Glutamatergic neuron (in vitro differentiated cells): ENCODE data around the gene KRT6B. TPM values are rescaled to one million over a fixed set of nuclear protein-coding genes. Genes with fewer than 3 reads are reported as not detected.
"Not testable (repeated sequence)": the region's sequence is repeated elsewhere in the genome, so short reads cannot be mapped to it uniquely, and the experiment has no call there.

Experiments
- DNase-seq: peaks from one replicate; pipeline ENCODE4 v3.0.0; 2022
- H3K27ac Mint-ChIP-seq: one replicate; pipeline ENCODE4 v1.8.0; 2020; ENCODE audit warnings: mild to moderate bottlenecking, mixed read lengths, inconsistent platforms; ENCODE audit not compliant: unreplicated experiment
- H3K27me3 Mint-ChIP-seq: one replicate; pipeline ENCODE4 v1.8.0; 2020; ENCODE audit warnings: mild to moderate bottlenecking, moderate library complexity, mixed read lengths, inconsistent platforms; ENCODE audit not compliant: unreplicated experiment
- H3K36me3 Mint-ChIP-seq: one replicate; pipeline ENCODE4 v1.8.0; 2020; ENCODE audit warnings: mild to moderate bottlenecking, mixed read lengths, inconsistent platforms; ENCODE audit not compliant: unreplicated experiment
- H3K4me1 Mint-ChIP-seq: one replicate; pipeline ENCODE4 v1.8.0; 2020; ENCODE audit warnings: mild to moderate bottlenecking, low read depth, mixed read lengths, inconsistent platforms; ENCODE audit not compliant: unreplicated experiment
- H3K4me3 Mint-ChIP-seq: one replicate; pipeline ENCODE4 v1.8.0; 2020; ENCODE audit warnings: mild to moderate bottlenecking, mixed read lengths, inconsistent platforms; ENCODE audit not compliant: unreplicated experiment
- H3K9me3 Mint-ChIP-seq: one replicate; pipeline ENCODE4 v1.8.0; 2020; ENCODE audit warnings: mild to moderate bottlenecking, moderate library complexity, mixed read lengths, inconsistent platforms; ENCODE audit not compliant: unreplicated experiment
- CTCF ChIP-seq: fragments of 200-600 bp; sonication (generic); IDR thresholded peaks from one replicate; pipeline ENCODE4 v1.5.0; 2021; ENCODE audit not compliant: partially characterized antibody, unreplicated experiment
- long read RNA-seq: library from polyadenylated mRNA; unstranded; transcript quantifications from one replicate; pipeline ENCODE4 v2.0.0, GENCODE V29; 2020; ENCODE audit not compliant: unreplicated experiment
- total RNA-seq: library from RNA; stranded (reverse); fragmentation: NEBNext Ultra II Directional; extraction: Animal tissue kit (Norgen Biotek cat#: 25700); gene quantifications from one replicate; pipeline ENCODE4 v1.2.1, GENCODE V29; 2021; ENCODE audit not compliant: unreplicated experiment

KRT6B gene
- total RNA-seq, result not detected
- long read RNA-seq, result 0 reads

DNA sequence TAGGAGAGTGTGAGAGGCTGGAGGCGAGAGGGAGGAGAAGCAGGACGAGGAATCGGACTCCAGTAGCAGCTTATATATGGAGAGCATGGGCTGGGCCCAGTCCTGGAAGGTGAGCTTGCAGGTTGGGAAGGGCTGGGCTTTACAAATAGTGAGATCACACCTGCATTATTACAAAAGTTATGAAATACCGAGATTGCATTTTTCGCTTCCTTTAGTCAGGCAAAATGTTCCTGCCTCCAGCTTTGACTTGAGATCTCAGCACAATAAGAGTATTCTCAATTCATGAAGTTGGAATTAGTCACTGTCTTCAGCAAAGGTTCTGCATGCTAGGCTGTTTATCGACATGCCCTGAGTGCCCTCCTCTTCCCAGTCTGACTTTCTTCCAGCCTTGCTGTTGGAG lies at the start of gene KRT6B:
KRT6B (minus strand) TSS at position 46 of the 400 bp plus-strand sequence. CDS start 68 bp downstream, outside the sequence.
- no peaks in the 10 kb centered on the region for H3K27me3 Mint-ChIP-seq
- no peak for TF ChIP-seq CTCF
- H3K4me1 Mint-ChIP-seq, result peaks cover 7% of the 10 kb centered on the region
- no peak within 1 kb of the TSS for H3K4me3 Mint-ChIP-seq
- no peaks in the 10 kb centered on the region for H3K9me3 Mint-ChIP-seq
- H3K36me3 Mint-ChIP-seq, result peaks cover 7% of the 10 kb centered on the region
- no peak within 1 kb of the TSS for H3K27ac Mint-ChIP-seq
- DNase-seq, result no peak

GRCh38 chr12:52501490-52501889 lies 49.5 kb upstream of the KRT6B start:
- no peak for TF ChIP-seq CTCF
- no peak overlapping the region for H3K27ac Mint-ChIP-seq

GRCh38 chr12:52500574-52500973 lies 48.6 kb upstream of the KRT6B start:
- H3K4me3 Mint-ChIP-seq, H3K27me3 Mint-ChIP-seq, DNase-seq, H3K36me3 Mint-ChIP-seq, H3K9me3 Mint-ChIP-seq, H3K27ac Mint-ChIP-seq: not testable (repeated sequence)
- H3K4me1 Mint-ChIP-seq, result peaks cover 10% of the 10 kb centered on the region

More at GRCh38 chr12:52501490-52501889, 49.5 kb upstream of the KRT6B start:
- peaks cover 4% of the 10 kb centered on the region for H3K4me1 Mint-ChIP-seq
- H3K27me3 Mint-ChIP-seq, result peaks cover 5% of the 10 kb centered on the region
- no peak for DNase-seq
- H3K9me3 Mint-ChIP-seq, result no peaks in the 10 kb centered on the region
- H3K36me3 Mint-ChIP-seq, result no peaks in the 10 kb centered on the region
- no peak overlapping the region for H3K4me3 Mint-ChIP-seq

- Mint-ChIP-seq H3K4me3 (no peak overlapping the region), H3K27me3 (peaks cover 5% of the 10 kb centered on the region), H3K36me3 (no peaks in the 10 kb centered on the region), H3K27ac (no peak overlapping the region), H3K4me1 (peaks cover 14% of the 10 kb centered on the region), H3K9me3 (no peaks in the 10 kb centered on the region)
- TF ChIP-seq CTCF, result no peak
- no peak for DNase-seq
Observed at GRCh38 chr12:52499806-52500560, 48.0 kb upstream of the KRT6B start.

DNA sequence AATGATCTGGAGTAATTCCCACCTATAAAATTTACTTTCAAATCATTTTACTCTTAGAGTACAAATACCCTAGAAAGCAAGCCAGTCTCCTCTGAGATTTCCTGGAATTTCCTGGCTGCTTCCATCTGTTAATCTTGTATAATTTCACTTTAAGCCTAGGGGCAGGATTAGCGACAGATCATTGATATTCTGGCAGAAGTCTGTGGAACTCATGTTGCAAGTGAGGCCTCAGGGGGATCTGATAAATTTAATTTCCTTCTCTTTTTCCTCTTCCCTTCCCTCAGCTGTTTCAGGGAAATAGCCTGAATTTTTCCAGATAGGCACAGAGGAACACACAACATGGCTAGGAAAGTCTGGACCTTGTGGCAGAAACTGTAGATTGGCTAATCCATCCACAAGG lies 47.0 kb upstream of the KRT6B start:
- Mint-ChIP-seq H3K27ac (no peak overlapping the region), H3K9me3 (no peaks in the 10 kb centered on the region), H3K4me1 (peaks cover 14% of the 10 kb centered on the region), H3K36me3 (no peaks in the 10 kb centered on the region), H3K27me3 (peaks cover 5% of the 10 kb centered on the region), H3K4me3 (no peak overlapping the region)
- DNase-seq, result no peak
- TF ChIP-seq CTCF, result no peak
